ENCODE data around the gene TSEN54.

GRCh38 chr17:75468779-75469373, 47.5 kb upstream of the TSEN54 start:
- TF ChIP-seq CTCF (IDR thresholded peaks at IDR 0.05; ENCODE audit: low read depth, low read length, poor library complexity, severe bottlenecking) (no peak), EZH2phosphoT487 (IDR thresholded peaks at IDR 0.05; ENCODE audit: borderline replicate concordance, low read length) (no peak)
